HG03442 (cell line): Measurements from ENCODE around the gene RBM15.

ENCODE experiments used
- ATAC-seq: cut with Tn5 transposase; IDR thresholded peaks from one replicate; pipeline ENCODE4 v1.9.1; 2021; ENCODE audit warnings: mild to moderate bottlenecking, moderate library complexity; ENCODE audit not compliant: unreplicated experiment

RBM15 gene

DNA sequence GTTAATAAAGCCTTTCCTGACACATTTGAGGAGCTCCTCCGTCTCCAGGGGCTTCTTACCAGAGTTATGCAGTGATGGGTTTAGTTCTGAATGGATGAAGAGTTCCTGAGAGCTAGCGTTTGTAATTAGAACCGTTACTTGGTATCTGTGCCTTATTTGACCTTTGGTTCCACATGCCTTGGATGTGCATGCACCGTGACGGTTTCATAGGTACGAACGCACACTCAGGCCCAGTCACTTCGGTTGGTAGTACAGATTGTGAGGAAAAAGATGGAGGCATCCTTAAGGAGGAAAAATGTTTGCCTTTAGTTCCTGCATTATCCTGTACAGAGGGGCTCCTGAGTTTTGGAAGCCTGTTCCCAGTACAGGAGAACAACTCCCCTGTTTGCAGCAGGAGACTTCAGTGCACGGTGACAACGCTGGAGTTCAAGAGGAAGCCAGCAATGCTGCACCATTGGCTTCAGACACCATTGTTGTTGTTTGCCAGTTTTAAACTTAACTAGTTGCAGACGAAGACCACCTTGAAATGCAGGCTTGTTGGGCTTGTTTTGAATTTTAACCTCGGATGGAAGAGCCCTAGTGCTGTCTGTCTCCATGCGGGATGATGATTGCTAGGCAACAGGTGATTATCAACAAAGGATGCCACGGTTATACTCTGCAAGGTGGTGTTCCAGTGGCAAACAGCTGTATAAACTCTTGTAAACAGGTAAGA lies 8.2 kb downstream of the RBM15 start:
- ATAC-seq = no peak

DNA sequence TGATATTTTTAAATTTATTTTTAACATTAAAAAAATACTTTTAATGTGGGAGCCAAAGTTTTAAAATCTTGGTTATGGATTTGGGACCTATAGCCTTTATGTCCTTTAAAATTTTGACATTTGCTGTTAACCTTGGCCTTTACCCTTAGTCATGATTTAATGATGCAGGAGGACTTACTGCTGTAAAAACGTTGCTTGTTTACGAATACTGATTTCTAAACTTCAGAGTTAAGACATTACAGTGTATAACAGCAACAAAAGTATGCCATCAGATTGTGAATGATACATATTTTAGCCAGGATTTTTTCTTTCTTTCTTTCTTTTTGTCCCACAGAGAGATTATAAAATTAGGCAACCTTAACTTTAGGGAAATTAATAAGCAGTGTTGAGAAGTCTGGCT lies 8.9 kb downstream of the RBM15 start:
- no peak for ATAC-seq

GRCh38 chr1:110348771-110349170 lies 9.6 kb downstream of the RBM15 start:
- no peak for ATAC-seq

GRCh38 chr1:110350360-110350759 lies 11.2 kb downstream of the RBM15 start:
- ATAC-seq = no peak

GRCh38 chr1:110355321-110355720 lies 16.1 kb downstream of the RBM15 start:
- ATAC-seq = no peak

- ATAC-seq = no peak
Observed at GRCh38 chr1:110356379-110356778, 17.2 kb downstream of the RBM15 start.

DNA sequence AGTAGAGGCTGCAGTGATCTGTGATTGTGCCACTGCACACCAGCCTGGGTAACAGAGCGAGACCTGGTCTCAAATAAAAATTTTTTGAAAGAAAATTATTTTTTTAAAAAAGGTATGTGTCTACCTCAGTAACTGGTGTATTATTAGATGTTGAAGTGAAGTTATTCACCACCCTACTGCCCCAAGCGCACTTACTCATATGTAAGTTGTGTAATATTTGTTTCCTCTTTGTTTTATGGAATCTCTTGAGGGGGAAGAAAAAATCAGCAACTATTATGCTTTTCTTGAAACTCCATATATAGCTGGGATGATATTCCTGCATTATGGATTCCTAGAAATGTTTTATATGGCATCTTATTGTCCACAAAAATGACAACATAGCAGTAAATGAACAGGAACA lies 21.3 kb downstream of the RBM15 start:
- ATAC-seq = no peak

DNA sequence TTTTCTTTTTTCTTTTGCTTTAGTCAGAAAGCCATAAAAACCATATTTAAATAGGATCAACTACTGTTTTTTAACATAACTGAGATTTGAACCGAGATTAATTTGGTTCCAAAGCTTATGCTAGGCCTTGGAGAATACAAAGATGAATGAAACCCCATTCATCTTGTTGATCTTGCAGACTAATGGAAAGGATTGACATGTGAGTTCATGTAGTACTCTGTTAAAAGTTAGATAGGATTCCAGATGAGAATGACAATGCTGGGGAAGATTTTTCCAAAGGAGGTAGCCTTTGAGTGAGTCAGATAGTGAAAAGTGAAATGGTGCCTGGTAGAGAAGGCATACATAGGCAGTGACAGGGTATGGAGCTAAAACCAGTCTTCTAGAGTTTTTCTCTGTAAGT lies 22.7 kb downstream of the RBM15 start:
- no peak for ATAC-seq

- ATAC-seq = no peak
Observed at GRCh38 chr1:110364221-110364620, 25.0 kb downstream of the RBM15 start.

- no peak for ATAC-seq
Observed at GRCh38 chr1:110370827-110371226, 31.6 kb downstream of the RBM15 start.

GRCh38 chr1:110375490-110375889 lies 36.3 kb downstream of the RBM15 start:
- no peak for ATAC-seq

GRCh38 chr1:110380672-110381283 lies 41.6 kb downstream of the RBM15 start:
- ATAC-seq = no peak

GRCh38 chr1:110383251-110383990 lies 44.2 kb downstream of the RBM15 start:
- no peak for ATAC-seq

GRCh38 chr1:110384581-110385321 lies 45.6 kb downstream of the RBM15 start:
- no peak for ATAC-seq

DNA sequence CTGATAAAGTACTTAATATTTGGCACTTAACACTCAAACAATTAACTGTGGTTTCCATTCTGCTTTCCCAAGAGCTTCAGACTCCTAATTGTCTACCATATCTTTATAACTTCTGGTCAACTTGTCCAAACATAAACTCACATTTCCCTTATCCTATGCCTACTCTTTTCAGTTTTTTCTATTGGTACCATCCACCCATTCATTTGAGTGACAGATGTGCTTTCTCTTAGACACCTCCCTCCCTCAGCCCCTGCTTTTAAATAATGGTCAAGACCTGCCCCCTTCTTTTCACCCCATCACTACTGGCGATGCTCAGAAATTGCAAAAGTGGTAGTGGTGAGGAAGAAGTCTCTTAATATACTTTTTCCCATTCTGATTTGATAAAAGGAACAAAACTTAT lies 46.2 kb downstream of the RBM15 start:
- ATAC-seq = no peak

GRCh38 chr1:110387048-110387754 lies 48.0 kb downstream of the RBM15 start:
- ATAC-seq = no peak

DNA sequence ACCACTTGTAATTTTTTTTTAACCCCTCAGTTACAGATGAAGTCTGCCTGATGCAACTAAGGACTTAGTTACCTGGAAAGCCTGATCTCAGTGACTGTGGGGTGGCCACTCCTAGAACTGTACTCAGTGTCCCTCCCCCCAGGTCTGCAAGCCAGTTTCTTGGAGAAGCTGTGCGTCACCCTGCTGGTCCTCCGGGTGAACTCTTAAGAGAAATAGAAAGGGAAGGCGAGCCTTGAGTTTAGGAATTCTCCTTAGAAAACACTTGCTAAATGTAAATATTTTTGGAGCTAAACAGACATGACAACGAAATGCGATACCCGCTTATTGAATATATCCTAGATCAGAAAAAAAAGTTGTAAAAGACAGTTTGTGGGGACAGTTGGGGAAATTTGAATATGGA lies 50.9 kb downstream of the RBM15 start:
- ATAC-seq = no peak

DNA sequence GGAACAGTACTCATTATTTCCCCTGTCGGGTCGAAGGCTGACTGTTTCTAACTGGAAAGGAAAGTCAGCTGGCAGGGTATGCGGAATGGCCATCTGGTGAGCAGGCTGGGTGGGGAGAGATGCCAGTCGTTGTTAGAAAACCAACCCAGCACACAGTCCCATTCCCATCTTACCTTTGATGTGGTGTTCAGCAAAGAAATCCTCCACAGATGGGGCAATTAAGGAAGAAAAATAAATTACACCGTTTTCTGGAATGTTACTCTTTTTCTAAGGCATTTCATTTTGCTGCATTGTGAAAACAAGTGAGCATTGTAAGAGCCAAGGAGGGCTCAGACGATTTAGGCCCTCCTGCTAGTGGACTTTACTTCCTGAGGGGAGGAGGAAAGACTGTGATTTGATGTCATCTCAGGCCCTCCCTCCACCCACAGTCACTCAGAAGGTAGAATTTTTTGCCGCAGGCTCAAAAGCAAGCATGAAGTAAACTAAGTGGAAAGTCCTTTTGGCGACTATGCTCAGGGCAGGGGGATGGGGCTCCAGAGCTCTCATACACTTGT lies 51.6 kb downstream of the RBM15 start, which contains the start of gene SLC16A4:
Gene SLC16A4, minus strand, starts transcription at position 335 of the 554 bp plus-strand sequence. CDS start 1,703 bp downstream, outside the sequence.
- ATAC-seq = no peak

DNA sequence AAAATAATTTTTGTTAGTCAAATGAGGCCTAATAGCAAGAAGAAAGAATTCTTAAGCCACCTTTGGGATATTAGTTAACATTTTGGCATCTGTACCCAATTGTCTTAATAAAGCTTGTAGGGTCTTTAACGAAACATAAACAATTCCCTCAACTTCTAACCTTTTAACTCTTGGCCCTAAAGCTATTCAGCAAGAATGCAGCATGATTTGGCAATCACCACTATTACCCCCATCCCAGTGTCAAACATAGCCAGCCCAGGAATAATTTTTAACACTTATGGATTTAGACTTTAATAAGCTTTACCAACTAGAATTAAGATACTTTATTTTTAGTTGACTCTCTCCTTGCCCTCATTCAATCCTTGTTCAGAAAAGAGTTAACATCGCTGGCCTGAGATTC lies 54.1 kb downstream of the RBM15 start:
- no peak for ATAC-seq
